ENCODE results near the gene ITGB6.

ITGB6 gene

DNA sequence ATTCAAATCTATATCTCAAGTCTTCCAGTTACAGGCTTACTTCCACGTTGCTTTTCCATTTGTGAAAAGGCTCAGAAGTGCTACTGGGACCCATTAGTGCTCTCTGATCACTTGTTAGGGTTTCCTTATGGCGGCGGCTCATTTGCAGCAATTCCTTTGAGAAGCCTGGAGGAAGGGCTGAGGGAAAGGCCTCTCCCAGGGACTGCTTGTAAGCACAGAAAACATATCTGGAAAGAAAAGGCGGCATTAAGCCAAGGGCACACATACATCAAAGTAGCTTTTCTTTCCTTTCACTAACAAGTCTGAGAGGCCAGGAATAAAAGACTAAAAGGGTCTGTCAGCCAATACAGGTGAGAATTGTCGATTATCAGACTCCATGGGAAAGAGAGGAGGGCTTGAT lies 39.4 kb upstream of the ITGB6 start:
- no peak for TF ChIP-seq ZFX (IDR thresholded peaks at IDR 0.05; ENCODE audit: borderline replicate concordance)
- TF ChIP-seq, protein P1, sequence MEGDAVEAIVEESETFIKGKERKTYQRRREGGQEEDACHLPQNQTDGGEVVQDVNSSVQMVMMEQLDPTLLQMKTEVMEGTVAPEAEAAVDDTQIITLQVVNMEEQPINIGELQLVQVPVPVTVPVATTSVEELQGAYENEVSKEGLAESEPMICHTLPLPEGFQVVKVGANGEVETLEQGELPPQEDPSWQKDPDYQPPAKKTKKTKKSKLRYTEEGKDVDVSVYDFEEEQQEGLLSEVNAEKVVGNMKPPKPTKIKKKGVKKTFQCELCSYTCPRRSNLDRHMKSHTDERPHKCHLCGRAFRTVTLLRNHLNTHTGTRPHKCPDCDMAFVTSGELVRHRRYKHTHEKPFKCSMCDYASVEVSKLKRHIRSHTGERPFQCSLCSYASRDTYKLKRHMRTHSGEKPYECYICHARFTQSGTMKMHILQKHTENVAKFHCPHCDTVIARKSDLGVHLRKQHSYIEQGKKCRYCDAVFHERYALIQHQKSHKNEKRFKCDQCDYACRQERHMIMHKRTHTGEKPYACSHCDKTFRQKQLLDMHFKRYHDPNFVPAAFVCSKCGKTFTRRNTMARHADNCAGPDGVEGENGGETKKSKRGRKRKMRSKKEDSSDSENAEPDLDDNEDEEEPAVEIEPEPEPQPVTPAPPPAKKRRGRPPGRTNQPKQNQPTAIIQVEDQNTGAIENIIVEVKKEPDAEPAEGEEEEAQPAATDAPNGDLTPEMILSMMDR (IDR thresholded peaks at IDR 0.05) = no peak
- no peak overlapping the region for H3K27ac ChIP-seq

DNA sequence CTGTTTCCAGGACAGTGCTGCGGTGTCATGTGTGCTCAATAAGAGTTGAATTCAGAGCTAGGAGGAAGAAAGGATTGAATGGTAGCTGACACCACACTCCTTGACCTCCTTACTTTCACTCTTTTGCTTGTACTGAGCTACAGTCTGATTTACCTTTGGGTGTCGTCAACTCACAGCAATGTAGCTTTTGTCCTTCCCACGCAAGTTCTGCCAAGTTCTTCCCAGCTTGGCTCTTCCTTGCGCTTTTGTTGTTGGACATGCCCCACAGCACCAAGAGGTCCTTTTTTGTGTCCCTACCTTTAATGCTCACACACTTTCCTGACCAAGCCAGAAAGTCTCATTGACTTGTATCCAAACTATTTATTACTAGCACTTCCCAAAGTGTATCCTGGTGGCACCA lies 38.3 kb upstream of the ITGB6 start:
- H3K27ac ChIP-seq = no peak overlapping the region

DNA sequence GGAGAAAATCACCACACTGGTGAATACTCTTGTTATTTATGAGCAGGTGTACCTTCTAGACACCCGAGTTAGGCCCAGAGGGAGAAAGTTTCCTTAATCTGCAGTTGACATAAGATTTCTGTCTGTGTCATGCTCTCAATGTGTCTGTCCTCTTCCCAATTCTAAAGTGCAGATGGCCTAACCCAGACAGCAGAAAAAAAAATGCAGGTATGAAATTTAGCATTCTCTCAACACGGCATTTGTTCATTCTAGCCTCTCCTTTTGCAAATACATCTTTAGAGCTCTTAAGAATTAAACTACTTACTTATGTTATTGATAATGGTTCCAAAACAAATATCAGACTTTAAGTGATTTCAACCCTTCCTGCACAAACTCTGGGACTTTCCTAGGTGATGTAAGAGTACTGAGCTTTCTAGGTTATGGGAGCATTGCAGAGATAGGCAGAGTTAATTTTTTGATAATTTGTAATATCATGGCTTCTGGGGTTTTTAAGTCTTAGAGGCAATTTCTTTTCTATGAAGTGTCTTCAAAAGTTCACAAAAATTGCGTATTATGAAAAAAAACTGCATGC lies 32.9 kb upstream of the ITGB6 start:
- no peak overlapping the region for H3K27ac ChIP-seq

More for the DNA sequence above, 38.3 kb upstream of the ITGB6 start:
- TF ChIP-seq, protein P1 (IDR thresholded peaks at IDR 0.05) = no peak
- no peak for TF ChIP-seq ZFX (IDR thresholded peaks at IDR 0.05; ENCODE audit: borderline replicate concordance)

DNA sequence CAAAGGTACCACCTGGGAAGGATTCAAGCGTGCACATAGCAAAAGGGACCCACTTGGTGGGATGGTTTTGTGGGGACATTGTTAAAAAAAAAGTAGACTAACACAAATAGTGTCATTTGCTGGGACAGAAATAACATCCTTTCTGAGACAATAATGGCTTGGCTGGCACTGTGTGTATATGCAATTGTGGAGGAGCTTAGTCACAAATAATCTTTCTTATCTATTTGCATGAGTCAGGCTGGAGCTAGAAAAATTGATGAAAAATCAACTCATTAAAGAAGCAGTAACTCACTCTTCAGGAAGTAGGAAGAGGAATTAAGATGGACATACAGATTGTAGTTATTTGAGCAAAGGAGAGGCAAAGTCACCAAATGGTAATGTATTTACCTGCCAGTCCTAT lies 29.5 kb upstream of the ITGB6 start:
- H3K27ac ChIP-seq = no peak overlapping the region
- no peak for TF ChIP-seq ZFX (IDR thresholded peaks at IDR 0.05; ENCODE audit: borderline replicate concordance)
- TF ChIP-seq, protein P1 (IDR thresholded peaks at IDR 0.05) = no peak

More for the DNA sequence above, 32.9 kb upstream of the ITGB6 start:
- TF ChIP-seq, protein P1 (IDR thresholded peaks at IDR 0.05) = no peak
- TF ChIP-seq ZFX (IDR thresholded peaks at IDR 0.05; ENCODE audit: borderline replicate concordance) = no peak

DNA sequence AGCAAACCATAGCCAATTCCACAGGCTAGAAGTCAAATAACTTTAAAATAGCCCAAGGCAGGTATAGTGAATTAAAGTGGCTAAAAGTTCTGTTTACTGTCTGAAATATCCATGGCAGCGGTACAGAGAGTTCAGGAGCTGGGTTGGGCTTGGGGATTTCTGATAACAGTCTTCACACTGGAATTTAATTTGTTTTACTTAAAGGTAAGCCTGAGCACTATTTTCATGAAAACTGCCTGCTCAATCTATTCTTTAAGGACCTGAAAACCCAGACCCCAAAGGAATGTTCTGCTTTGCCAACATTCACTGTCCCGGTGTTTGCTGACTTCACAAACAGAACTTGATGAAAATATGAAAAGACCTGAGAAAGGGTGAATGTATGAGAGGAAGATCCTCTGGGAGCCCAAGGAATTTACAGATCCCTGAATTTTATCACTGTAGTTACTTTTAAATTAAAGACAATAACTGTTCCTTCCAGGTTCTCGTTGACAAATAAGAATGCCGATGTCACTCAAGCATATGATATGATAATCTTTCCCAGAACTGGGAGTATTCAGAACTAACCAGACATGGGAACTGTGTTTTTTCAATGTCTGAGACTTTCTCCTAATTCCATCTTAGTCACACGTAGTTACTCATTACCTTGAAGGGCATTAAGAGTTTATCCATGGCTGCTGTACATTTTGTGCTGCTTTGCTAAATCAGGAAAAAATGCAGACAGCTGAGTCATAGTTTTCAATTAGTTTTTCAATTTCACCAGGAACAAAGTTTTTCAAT lies 28.3 kb upstream of the ITGB6 start:
- TF ChIP-seq, protein P1 (IDR thresholded peaks at IDR 0.05) = no peak
- TF ChIP-seq ZFX (IDR thresholded peaks at IDR 0.05; ENCODE audit: borderline replicate concordance) = no peak
- no peak overlapping the region for H3K27ac ChIP-seq

DNA sequence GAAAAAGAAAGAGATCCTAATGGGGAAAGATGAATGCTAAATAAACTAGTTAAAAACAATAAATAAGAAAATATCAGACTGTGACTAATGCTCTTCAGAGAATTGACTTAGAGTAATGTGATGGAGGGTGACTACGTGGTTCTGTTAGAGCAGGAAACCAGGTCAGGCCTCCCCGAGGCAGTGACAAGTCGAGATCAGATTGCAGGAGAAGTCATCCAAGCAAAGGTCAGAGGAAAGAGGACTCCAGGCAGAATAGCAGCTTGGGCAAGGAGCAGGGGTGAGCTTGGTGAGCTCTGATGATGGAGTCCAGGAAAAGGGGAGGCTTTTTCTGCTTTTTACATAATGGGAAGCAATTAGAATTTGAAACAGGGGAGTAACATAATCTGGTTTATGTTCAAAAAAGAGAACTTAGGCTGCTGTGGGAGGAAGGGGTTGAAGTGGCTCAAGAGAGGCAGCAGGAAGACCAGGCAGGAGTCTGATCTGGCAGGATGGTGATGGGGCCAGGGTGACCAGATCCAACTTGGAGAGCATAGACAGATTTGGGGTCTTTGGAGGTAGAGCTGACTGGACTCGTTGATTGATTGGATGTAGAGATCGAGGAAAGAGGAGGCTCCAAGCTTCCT lies 27.3 kb upstream of the ITGB6 start:
- TF ChIP-seq, protein P1 (IDR thresholded peaks at IDR 0.05) = no peak
- H3K27ac ChIP-seq = no peak overlapping the region

DNA sequence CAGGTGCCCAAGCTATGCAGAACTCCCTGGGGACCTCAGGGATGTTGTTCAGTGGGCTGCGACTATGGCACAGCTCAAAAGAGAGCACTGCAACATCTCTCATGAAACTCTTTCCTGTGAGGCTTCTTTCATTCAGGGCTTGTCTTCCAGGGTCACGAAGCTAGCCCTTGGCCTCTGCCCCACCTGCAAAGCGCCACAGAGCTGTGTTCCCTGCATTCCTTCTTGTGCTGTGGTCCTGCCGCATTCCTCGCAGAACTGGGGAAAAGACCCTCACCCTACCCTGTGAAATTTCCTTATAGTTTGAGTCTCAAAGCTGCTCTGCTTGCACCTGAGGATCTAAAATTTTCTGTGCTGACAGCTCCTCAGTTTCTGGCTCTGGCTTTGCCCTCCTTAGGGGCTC lies 26.3 kb upstream of the ITGB6 start:
- TF ChIP-seq, protein P1 (IDR thresholded peaks at IDR 0.05) = no peak
- TF ChIP-seq ZFX (IDR thresholded peaks at IDR 0.05; ENCODE audit: borderline replicate concordance) = no peak
- no peak overlapping the region for H3K27ac ChIP-seq
